DOHH2 (cell line): Measurements from ENCODE around the gene FGGY.

Experiments used
- CTCF ChIP-seq: fragments of 200-600 bp; sonication (generic); IDR thresholded peaks from one replicate; pipeline ENCODE4 v1.5.1; 2014; ENCODE audit warnings: antibody characterized with exemption, mild to moderate bottlenecking, low read depth, low read length; ENCODE audit not compliant: poor library complexity, severe bottlenecking
- EZH2phosphoT487 ChIP-seq: fragments of 200-600 bp; sonication (generic); IDR thresholded peaks from 2 replicates; pipeline ENCODE4 v1.6.1; 2017; ENCODE audit warnings: borderline replicate concordance, mild to moderate bottlenecking, antibody characterized with exemption, low read length, moderate library complexity, mixed read lengths

GRCh38 chr1:59397139-59397858, 100.4 kb downstream of the FGGY start:
- no peak for TF ChIP-seq CTCF
- TF ChIP-seq EZH2phosphoT487: no peak
